H1 (cell line): ENCODE measurements around the gene ARHGEF11. TPM values are rescaled to one million over a fixed set of nuclear protein-coding genes. Genes with fewer than 3 reads are reported as not detected.

ENCODE experiments used
- CTCF ChIA-PET: fragments of 300-600 bp; sonication (Branson Sonifier 250); formaldehyde crosslinking; loops from one replicate; lab custom pipeline; 2021; ENCODE audit not compliant: partially characterized antibody; lab: Charles Lee
- POLR2A ChIA-PET: fragments of 300-600 bp; sonication (Branson Sonifier 250); formaldehyde crosslinking; loops from one replicate; lab custom pipeline; 2021; ENCODE audit warnings: inconsistent platforms; ENCODE audit not compliant: partially characterized antibody; lab: Charles Lee
- DNase-seq, 2 experiments: peaks; one replicate each; pipeline versions ENCODE4 v3.0.0 to v3.0.0-alpha.2; 2010 to 2022; ENCODE audit warnings: low spot score in 2 of 2, low read depth in 1 of 2, mixed read lengths in 1 of 2
- FAIRE-seq: peaks from 2 replicates; lab custom pipeline; 2011; peaks lifted over from hg19 to GRCh38; lab: Jason Lieb, UNC
- H2AFZ ChIP-seq: 2 replicates; pipeline ENCODE4 v1.8.1; 2012; ENCODE audit warnings: low read length, inconsistent platforms
- H2AK5ac ChIP-seq: 2 replicates; pipeline ENCODE4 v1.6.1; 2013; ENCODE audit warnings: low read depth, low read length
- H2BK120ac ChIP-seq: replicated peaks from 2 replicates; pipeline ENCODE3; 2013; ENCODE audit warnings: low read depth, low read length, inconsistent platforms
- H2BK12ac ChIP-seq: 2 replicates; pipeline ENCODE4 v1.6.1; 2013; ENCODE audit warnings: low read depth, low read length
- H2BK15ac ChIP-seq: 2 replicates; pipeline ENCODE4 v1.6.1; 2013; ENCODE audit warnings: low read length
- H2BK20ac ChIP-seq: 2 replicates; pipeline ENCODE4 v1.6.1; 2013; ENCODE audit warnings: low read length
- H2BK5ac ChIP-seq: 2 replicates; pipeline ENCODE4 v1.6.1; 2013; ENCODE audit warnings: low read depth, low read length
- H3K14ac ChIP-seq: 2 replicates; pipeline ENCODE4 v1.6.1; 2013; ENCODE audit warnings: inconsistent platforms; ENCODE audit not compliant: insufficient read length
- H3K18ac ChIP-seq: 2 replicates; pipeline ENCODE4 v1.6.1; 2013; ENCODE audit warnings: low read length; ENCODE audit errors: extremely low read depth
- H3K23ac ChIP-seq: 2 replicates; pipeline ENCODE4 v1.6.1; 2013; ENCODE audit warnings: inconsistent platforms; ENCODE audit not compliant: insufficient read length
- H3K23me2 ChIP-seq: 2 replicates; pipeline ENCODE4 v1.6.1; 2013; ENCODE audit warnings: low read depth, low read length
- H3K27ac ChIP-seq: 2 replicates; pipeline ENCODE4 v1.6.1; 2011; ENCODE audit warnings: low read depth, low read length, inconsistent platforms
- H3K27me3 ChIP-seq, 4 experiments: replicated peaks in 1 of 4; 1 replicate in 1 of 4; 2 replicates in 3 of 4; pipeline versions ENCODE4 v1.6.1 to v1.8.1; 2011 to 2013; ENCODE audit warnings: low read length in 3 of 4, mild to moderate bottlenecking in 3 of 4, inconsistent platforms in 2 of 4, mixed read lengths in 2 of 4, moderate library complexity in 1 of 4; ENCODE audit not compliant: control insufficient read depth in 3 of 4, insufficient read depth in 3 of 4; ENCODE audit errors: extremely low read depth in 1 of 4
- H3K36me3 ChIP-seq, 4 experiments: 2 replicates each; pipeline versions ENCODE4 v1.6.1 to v1.8.1; 2011 to 2013; ENCODE audit warnings: mild to moderate bottlenecking in 4 of 4, low read length in 3 of 4, moderate library complexity in 2 of 4, control low read depth in 1 of 4, inconsistent platforms in 1 of 4; ENCODE audit not compliant: insufficient read depth in 4 of 4, control insufficient read depth in 2 of 4
- H3K4ac ChIP-seq: replicated peaks from 2 replicates; pipeline ENCODE3; 2013; ENCODE audit warnings: low read length, low read depth, mixed read lengths, inconsistent platforms; ENCODE audit not compliant: insufficient read length
- H3K4me1 ChIP-seq, 4 experiments: replicated peaks in 1 of 4; 1 replicate in 1 of 4; 2 replicates in 3 of 4; pipeline versions ENCODE4 v1.6.1 to v1.8.1; 2011 to 2013; ENCODE audit warnings: low read length in 3 of 4, inconsistent platforms in 2 of 4, mixed read lengths in 1 of 4; ENCODE audit not compliant: insufficient read depth in 4 of 4, control insufficient read depth in 3 of 4
- H3K4me2 ChIP-seq, 2 experiments: 2 replicates each; pipeline versions ENCODE4 v1.6.1 to v1.8.1; 2011 to 2013; ENCODE audit warnings: low read depth in 2 of 2, low read length in 2 of 2, control low read depth in 1 of 2, inconsistent platforms in 1 of 2, mild to moderate bottlenecking in 1 of 2; ENCODE audit not compliant: insufficient read depth in 1 of 2
- H3K4me3 ChIP-seq, 4 experiments: fragments of 200-600, 300-600 bp in 1 of 4; sonication (generic), shearing (Covaris generic), sonication (Bioruptor Twin) in 1 of 4; 2 replicates each; pipeline versions ENCODE4 v1.5.1 to v1.8.1; 2011 to 2016; ENCODE audit warnings: low read length in 4 of 4, low read depth in 3 of 4, control low read depth in 2 of 4, inconsistent platforms in 2 of 4, mild to moderate bottlenecking in 2 of 4, mixed read lengths in 1 of 4, moderate library complexity in 1 of 4; ENCODE audit not compliant: insufficient read depth in 2 of 4; ENCODE audit errors: extremely low read depth in 1 of 4
- H3K56ac ChIP-seq: replicated peaks from 2 replicates; pipeline ENCODE3; 2013; ENCODE audit warnings: low read depth, mild to moderate bottlenecking, mixed read lengths, low read length, inconsistent platforms; ENCODE audit not compliant: insufficient read length
- H3K79me1 ChIP-seq: 2 replicates; pipeline ENCODE4 v1.6.1; 2013; ENCODE audit warnings: low read depth, low read length, control low read depth
- H3K79me2 ChIP-seq, 2 experiments: 2 replicates each; pipeline versions ENCODE4 v1.6.1 to v1.8.1; 2012 to 2013; ENCODE audit warnings: low read length in 2 of 2, mild to moderate bottlenecking in 2 of 2, inconsistent platforms in 1 of 2; ENCODE audit not compliant: insufficient read depth in 2 of 2, control insufficient read depth in 1 of 2
- H3K9ac ChIP-seq, 4 experiments: replicated peaks in 1 of 4; 1 replicate in 1 of 4; 2 replicates in 3 of 4; pipeline versions ENCODE4 v1.6.1 to v1.8.1; 2011 to 2013; ENCODE audit warnings: low read depth in 3 of 4, low read length in 3 of 4, control low read depth in 2 of 4, mild to moderate bottlenecking in 2 of 4, moderate library complexity in 2 of 4, inconsistent platforms in 1 of 4; ENCODE audit errors: extremely low read depth in 1 of 4
- H3K9me3 ChIP-seq, 2 experiments: 2 replicates each; pipeline versions ENCODE4 v1.6.1 to v1.8.1; 2012 to 2013; ENCODE audit warnings: mild to moderate bottlenecking in 2 of 2, moderate library complexity in 2 of 2, control low read depth in 1 of 2, inconsistent platforms in 1 of 2, low read depth in 1 of 2, low read length in 1 of 2, mixed read lengths in 1 of 2; ENCODE audit not compliant: insufficient read depth in 2 of 2
- H4K20me1 ChIP-seq, 2 experiments: replicated peaks in 1 of 2; 2 replicates each; pipeline versions ENCODE3 to v1.8.1; 2011 to 2013; ENCODE audit warnings: inconsistent platforms in 2 of 2, low read length in 2 of 2, mild to moderate bottlenecking in 1 of 2; ENCODE audit not compliant: insufficient read depth in 2 of 2, control insufficient read depth in 1 of 2
- H4K5ac ChIP-seq: 2 replicates; pipeline ENCODE4 v1.6.1; 2013; ENCODE audit warnings: low read length, low read depth, mixed read lengths, inconsistent platforms; ENCODE audit not compliant: insufficient read length
- H4K8ac ChIP-seq: 2 replicates; pipeline ENCODE4 v1.8.0; 2013; ENCODE audit warnings: mild to moderate bottlenecking, moderate library complexity, low read length, inconsistent platforms; ENCODE audit not compliant: insufficient read depth; ENCODE audit errors: extremely low read depth
- H4K91ac ChIP-seq: replicated peaks from 2 replicates; pipeline ENCODE3; 2013; ENCODE audit warnings: low read length, mixed read lengths, inconsistent platforms; ENCODE audit not compliant: insufficient read length
- CHD2 ChIP-seq: IDR thresholded peaks from 2 replicates; pipeline ENCODE4 v1.6.1; 2012; ENCODE audit warnings: low read length, improper control_type of control experiment
- CREB1 ChIP-seq: IDR thresholded peaks from 2 replicates; pipeline ENCODE4 v1.6.1; 2012; ENCODE audit warnings: inconsistent platforms
- EZH2 ChIP-seq: fragments of 200-600 bp; sonication (generic); IDR thresholded peaks from 2 replicates; pipeline ENCODE4 v1.7.1; 2012; ENCODE audit warnings: low read depth, mild to moderate bottlenecking, moderate library complexity, low read length, inconsistent platforms; ENCODE audit not compliant: severe bottlenecking
- RNF2 ChIP-seq: fragments of 200-900, 300-1000 bp; sonication (generic); IDR thresholded peaks from 2 replicates; pipeline ENCODE4 v1.7.1; 2016; ENCODE audit warnings: borderline replicate concordance, low read depth, mild to moderate bottlenecking, antibody characterized with exemption, low read length; ENCODE audit not compliant: poor library complexity, severe bottlenecking; ENCODE audit errors: missing control alignments
- SIRT6 ChIP-seq: IDR thresholded peaks from one replicate; pipeline ENCODE4 v1.7.1; 2012; ENCODE audit warnings: low read length, inconsistent platforms
- WGBS, 2 experiments: shearing (Covaris generic) in 1 of 2; methylation state at CpG; one replicate each; pipeline versions ENCODE4 v1.1.6 to v1.1.7; 2013 to 2015; ENCODE audit warnings: low lambda C conversion rate in 2 of 2, mixed read lengths in 2 of 2, inconsistent platforms in 1 of 2, low coverage in 1 of 2, missing lambda C conversion rate in 1 of 2; ENCODE audit not compliant: insufficient replicate concordance in 2 of 2, insufficient coverage in 1 of 2, insufficient read length in 1 of 2; ENCODE audit errors: extremely low coverage in 1 of 2, missing lambda C conversion rate in 1 of 2; 5-methylcytosine and 5-hydroxymethylcytosine counted together
- polyA plus RNA-seq, 7 experiments: library from polyadenylated mRNA; depleted of rRNA in 3 of 7; stranded (reverse) in 5 of 7; unstranded in 2 of 7; fragments of >200 nt in 5 of 7; fragments of 200-250 nt in 2 of 7; gene quantifications; 1 replicate in 5 of 7; 2 replicates in 1 of 7; 4 replicates in 1 of 7; pipeline versions ENCODE4 v1.2.1 to v1.2.3, GENCODE V29; 2011 to 2013; ENCODE audit warnings: missing spikeins in 2 of 7, mixed read lengths in 2 of 7
- total RNA-seq: library from RNA; stranded (reverse); fragmentation: NEBNext Ultra II Directional; extraction: Animal tissue kit (Norgen Biotek cat#: 25700); gene quantifications from 2 replicates; pipeline ENCODE4 v1.2.1, GENCODE V29; 2021

ARHGEF11 gene
- total and polyA plus RNA-seq, 2 of the 8 experiments (the other 6 are each of a cell fraction or from before 2014, with no cell fraction given): 19.9 to 33.1 TPM

GRCh38 chr1:157011845-157012244, 33.7 kb downstream of the ARHGEF11 start:
- H2AFZ ChIP-seq: no peak overlapping the region
- no peaks in the 10 kb centered on the region for H3K9me3 ChIP-seq
- no peak overlapping the region for H4K91ac ChIP-seq
- H2BK15ac ChIP-seq: no peak overlapping the region
- H3K56ac ChIP-seq: no peak overlapping the region
- no peak overlapping the region for H3K4me2 ChIP-seq
- H3K23me2 ChIP-seq: no peaks in the 10 kb centered on the region
- peaks cover 0 to 5% (median 0%) of the 10 kb centered on the region in 4 experiments; a peak in 2 of 7 replicates for H3K4me1 ChIP-seq
- TF ChIP-seq SIRT6 (no peak), EZH2 (no peak), CREB1 (no peak), RNF2 (no peak), CHD2 (no peak)
- H3K4me3 ChIP-seq: no peak overlapping the region
- H3K79me1 ChIP-seq: peaks cover 9% of the 10 kb centered on the region; the same call in 1 of the 2 replicates
- peaks cover 0 to 69% of the 10 kb centered on the region in 2 experiments; a peak in 2 of 4 replicates for H3K79me2 ChIP-seq
- 85% methylated on average over 3 of the region's 3 CpGs; no CpG with 5 or more reads in 1 of the 2 experiments for WGBS, 2 experiments
- CTCF ChIA-PET: no interaction called here
- H3K23ac ChIP-seq: no peak overlapping the region
- DNase-seq (no peak), FAIRE-seq (no peak)
- H3K18ac ChIP-seq: no peak overlapping the region
- no peaks in the 10 kb centered on the region for H3K36me3 ChIP-seq
- no peak overlapping the region for H3K14ac ChIP-seq
- no peak overlapping the region for H3K4ac ChIP-seq
- H4K20me1 ChIP-seq: peaks cover 0 to 6% of the 10 kb centered on the region in 2 experiments
- no peak overlapping the region for H2AK5ac ChIP-seq
- H4K8ac ChIP-seq: no peak overlapping the region
- no peak overlapping the region for H3K27ac ChIP-seq
- H2BK5ac ChIP-seq: no peak overlapping the region
- POLR2A ChIA-PET: no interaction called here
- no peaks in the 10 kb centered on the region for H3K27me3 ChIP-seq
- H2BK12ac ChIP-seq: no peak overlapping the region
- H2BK120ac ChIP-seq: no peak overlapping the region
- H4K5ac ChIP-seq: no peak overlapping the region
- no peak overlapping the region for H3K9ac ChIP-seq
- H2BK20ac ChIP-seq: no peak overlapping the region
